GM15510 (cell line): ENCODE results near the gene SLCO2A1.

Source experiments
- POLR2A ChIP-seq: IDR thresholded peaks from 3 replicates; pipeline ENCODE4 v1.6.1; 2011; ENCODE audit warnings: borderline replicate concordance; ENCODE audit not compliant: insufficient read length; ENCODE audit errors: extremely low read depth

SLCO2A1 gene

GRCh38 chr3:134066651-134067530, 37.2 kb upstream of the SLCO2A1 start:
- no peak for TF ChIP-seq POLR2A

- no peak for TF ChIP-seq POLR2A
Measured at GRCh38 chr3:134066158-134066541, 36.4 kb upstream of the SLCO2A1 start.

GRCh38 chr3:134065252-134066157, 35.8 kb upstream of the SLCO2A1 start:
- TF ChIP-seq POLR2A: no peak

DNA sequence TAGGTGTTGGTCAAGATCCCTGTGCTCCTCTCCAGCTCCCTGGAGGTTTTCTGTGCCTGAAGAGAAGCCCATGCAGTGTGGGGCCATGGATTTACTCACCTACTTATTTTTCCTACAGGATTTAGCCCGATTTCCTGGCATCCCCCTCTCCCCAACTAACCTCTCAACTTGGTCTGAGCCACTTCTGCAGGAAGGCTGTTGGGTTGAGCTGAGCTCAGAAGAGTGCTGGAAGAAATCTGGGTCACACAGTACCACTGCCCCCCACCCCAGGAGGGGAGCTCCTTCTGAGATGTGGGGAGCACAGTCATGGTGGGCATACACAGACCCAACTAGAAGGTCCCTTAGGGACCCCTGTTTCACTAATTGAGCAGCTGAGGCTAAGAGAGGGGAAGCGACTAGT, 34.4 kb upstream of the SLCO2A1 start:
- no peak for TF ChIP-seq POLR2A

DNA sequence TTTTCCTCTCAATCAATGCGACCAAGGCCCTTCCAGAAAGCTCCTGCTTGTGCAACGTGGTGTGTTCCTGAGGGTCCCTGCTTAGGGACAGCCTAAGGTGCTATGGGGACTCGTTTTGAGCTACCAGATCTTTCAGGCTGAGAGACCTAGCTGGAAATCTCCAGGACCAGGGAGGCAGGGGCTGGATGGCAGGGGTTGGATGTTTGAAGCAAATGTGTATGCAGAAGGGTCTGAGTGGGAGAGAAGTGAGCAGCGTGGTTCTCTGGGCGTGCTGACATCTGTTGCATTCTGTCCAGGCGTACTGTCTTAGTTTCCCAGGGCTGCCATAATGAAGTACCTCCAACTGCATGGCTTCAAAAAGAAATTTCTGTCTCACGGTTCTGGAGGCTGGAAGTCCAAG, 31.7 kb upstream of the SLCO2A1 start:
- no peak for TF ChIP-seq POLR2A

- TF ChIP-seq POLR2A: no peak
Measured at GRCh38 chr3:134060561-134061385, 31.0 kb upstream of the SLCO2A1 start.

GRCh38 chr3:134059671-134060560, 30.2 kb upstream of the SLCO2A1 start:
- TF ChIP-seq POLR2A: no peak

GRCh38 chr3:134059035-134059601, 29.4 kb upstream of the SLCO2A1 start:
- no peak for TF ChIP-seq POLR2A

DNA sequence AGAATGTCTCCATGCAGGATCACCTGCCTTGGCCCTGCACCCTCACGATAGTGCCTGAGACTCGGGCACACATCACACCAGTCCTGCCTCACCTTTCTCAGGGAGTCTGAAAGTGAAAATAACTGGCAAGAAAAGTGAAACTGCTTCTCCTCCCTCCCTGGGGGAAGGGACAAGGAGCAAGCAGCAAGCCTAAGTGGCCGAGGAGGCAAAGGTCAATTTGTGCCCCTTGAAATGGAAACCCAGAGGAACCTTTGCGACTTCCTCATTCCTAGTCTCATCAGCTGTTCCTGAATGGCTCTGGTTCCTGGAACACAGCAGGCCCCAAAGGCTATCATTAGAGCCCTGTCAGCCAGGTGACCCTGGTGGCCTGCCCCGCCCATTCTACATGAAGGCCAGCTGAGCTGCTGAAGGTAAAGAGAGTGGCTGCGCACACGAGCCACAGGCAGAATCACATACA, 28.0 kb upstream of the SLCO2A1 start:
- TF ChIP-seq POLR2A: no peak

- no peak for TF ChIP-seq POLR2A
Measured at GRCh38 chr3:134057006-134057653, 27.4 kb upstream of the SLCO2A1 start.

- TF ChIP-seq POLR2A: no peak
Measured at GRCh38 chr3:134056464-134056891, 26.8 kb upstream of the SLCO2A1 start.

DNA sequence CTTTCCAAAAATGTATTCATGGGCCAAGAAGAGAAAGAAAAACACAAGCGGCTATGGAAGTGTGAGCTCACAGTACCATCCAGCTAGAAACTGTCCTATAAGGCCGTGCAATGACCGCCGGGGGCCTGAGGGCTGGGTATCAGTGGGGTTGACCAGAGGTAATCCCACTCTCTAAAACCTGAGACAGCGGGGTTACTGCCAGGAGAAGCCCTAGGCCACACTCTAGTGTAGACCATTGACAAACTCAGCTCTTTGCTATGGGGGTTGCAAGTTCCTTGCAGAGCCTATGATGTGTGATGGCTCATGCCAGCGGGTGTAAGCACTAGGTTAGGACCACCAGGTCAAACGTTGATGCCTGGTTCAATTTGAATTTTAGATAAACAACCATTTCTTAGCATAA, 25.9 kb upstream of the SLCO2A1 start:
- TF ChIP-seq POLR2A: no peak

GRCh38 chr3:134054881-134055280, 25.2 kb upstream of the SLCO2A1 start:
- TF ChIP-seq POLR2A: no peak
